ENCODE results near the gene IZUMO1.
"Not testable (repeated sequence)": the region's sequence is repeated elsewhere in the genome, so short reads cannot be mapped to it uniquely, and the experiment has no call there.

IZUMO1 gene

DNA sequence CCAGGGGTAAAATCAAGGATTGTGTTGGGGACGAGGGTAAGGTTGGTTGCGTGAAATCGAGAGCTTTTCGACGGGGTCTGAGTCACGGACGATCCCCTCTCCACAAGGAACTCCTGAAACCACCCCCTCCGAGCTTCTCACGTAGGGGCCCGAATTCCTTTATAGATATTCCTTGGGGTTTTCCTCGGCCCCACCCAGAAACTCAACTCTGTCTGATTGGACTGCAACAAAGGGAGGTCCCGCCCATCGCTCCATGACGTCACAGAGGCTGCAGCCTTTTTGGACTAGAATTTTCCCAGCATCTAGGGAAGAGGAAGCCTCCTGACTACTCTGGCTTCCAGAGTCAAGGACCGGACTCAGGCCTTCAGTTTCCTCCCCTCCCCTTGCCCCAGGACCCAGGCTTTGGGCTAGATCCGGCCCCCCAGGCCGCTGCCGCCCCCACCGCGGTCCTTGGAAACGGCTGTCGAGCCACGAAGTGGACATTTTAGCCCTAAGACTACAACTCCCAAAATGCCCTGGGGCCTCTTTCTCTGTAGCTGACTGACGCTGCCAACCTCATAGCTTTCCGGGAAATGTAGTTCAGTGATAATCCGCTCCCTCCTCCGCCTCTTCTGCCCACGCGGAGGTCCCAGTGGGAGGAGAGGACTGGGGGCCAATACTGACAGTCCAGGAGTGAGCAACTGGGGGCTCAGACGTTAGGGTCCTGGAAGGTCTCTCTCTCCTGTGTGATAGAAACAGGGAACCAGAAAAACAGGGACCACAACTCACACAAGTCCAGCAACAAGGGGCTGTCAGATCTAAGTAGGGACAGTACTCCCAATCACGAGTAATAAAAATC, at the start of gene IZUMO1:
Gene IZUMO1, minus strand, starts transcription at position 172 of the 838 bp plus-strand sequence. CDS start 1,050 bp downstream, outside the sequence.
- TF ChIP-seq, protein P1, sequence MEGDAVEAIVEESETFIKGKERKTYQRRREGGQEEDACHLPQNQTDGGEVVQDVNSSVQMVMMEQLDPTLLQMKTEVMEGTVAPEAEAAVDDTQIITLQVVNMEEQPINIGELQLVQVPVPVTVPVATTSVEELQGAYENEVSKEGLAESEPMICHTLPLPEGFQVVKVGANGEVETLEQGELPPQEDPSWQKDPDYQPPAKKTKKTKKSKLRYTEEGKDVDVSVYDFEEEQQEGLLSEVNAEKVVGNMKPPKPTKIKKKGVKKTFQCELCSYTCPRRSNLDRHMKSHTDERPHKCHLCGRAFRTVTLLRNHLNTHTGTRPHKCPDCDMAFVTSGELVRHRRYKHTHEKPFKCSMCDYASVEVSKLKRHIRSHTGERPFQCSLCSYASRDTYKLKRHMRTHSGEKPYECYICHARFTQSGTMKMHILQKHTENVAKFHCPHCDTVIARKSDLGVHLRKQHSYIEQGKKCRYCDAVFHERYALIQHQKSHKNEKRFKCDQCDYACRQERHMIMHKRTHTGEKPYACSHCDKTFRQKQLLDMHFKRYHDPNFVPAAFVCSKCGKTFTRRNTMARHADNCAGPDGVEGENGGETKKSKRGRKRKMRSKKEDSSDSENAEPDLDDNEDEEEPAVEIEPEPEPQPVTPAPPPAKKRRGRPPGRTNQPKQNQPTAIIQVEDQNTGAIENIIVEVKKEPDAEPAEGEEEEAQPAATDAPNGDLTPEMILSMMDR (IDR thresholded peaks at IDR 0.05; ENCODE audit: low read depth, low read length, missing control alignments), result no peak
- Histone ChIP-seq H3K36me3 (replicated peaks) (no peaks in the 10 kb centered on the region), H3K27me3 (replicated peaks) (no peaks in the 10 kb centered on the region), H3K4me3 (ENCODE audit: low read depth, low read length) (peak within 1 kb of the TSS; percentile 69), H3K27ac (peak within 1 kb of the TSS; percentile 93)
- in situ Hi-C loops (cut with HindIII; ENCODE audit: low pct_ligation_motif_present, low sequenced_read_pairs), result no loop called here
- peak; percentile 94 for DNase-seq

DNA sequence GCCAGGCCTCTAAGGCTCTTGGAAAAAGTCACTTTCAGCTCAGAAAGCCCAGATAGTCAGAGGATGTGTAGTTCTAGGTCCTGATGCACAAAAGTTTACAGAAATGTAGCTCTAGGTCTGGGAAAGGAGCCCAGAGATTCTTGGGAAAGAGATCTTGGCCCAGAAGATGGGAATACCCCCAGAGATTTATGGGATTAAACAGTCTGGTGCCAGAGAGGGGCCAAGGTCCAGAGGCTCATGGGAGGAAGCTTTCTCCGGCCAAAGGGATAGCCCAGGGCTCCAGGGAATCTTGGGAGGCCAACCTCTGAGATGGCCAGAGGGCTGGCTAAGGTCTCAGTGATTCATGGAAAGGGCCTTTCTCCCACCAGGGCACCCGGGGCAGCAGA, 49.0 kb upstream of the IZUMO1 start:
- no peak overlapping the region for H3K27ac ChIP-seq
- TF ChIP-seq, protein P1 (IDR thresholded peaks at IDR 0.05; ENCODE audit: low read depth, low read length, missing control alignments), result no peak

DNA sequence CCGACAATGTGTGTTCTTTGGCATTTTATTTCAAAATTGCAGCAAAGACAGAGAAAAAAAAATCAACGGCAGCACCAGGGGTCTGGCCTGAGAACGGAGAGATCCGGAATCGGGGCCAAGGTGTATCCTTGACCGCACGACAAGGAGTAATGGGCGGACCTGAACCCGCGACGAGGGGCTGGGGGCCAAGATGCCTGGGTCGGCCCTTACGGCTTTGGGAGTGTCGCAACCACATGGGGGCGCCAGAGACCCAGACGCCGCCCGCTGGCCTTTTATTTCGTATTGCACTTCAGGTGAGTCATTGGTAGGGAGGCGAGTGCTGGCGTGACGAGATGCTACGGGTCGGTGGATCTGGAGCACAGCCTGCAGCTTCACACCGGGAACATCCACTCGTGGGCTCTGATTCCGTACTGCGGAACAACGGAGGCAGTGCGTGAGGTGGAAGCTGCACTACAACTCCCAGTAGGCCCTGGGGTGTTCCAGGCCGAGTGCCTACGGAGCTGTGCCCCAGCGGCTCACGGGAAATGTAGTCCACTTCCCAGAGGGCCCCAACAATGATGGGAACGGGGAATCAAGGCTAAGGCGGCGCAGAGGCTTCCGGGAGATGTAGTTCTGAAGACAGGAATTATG, 48.5 kb upstream of the IZUMO1 start:
- TF ChIP-seq, protein P1 (IDR thresholded peaks at IDR 0.05; ENCODE audit: low read depth, low read length, missing control alignments), result peak; percentile 95
- Histone ChIP-seq H3K27ac (peak overlapping the region; percentile 36), H3K27me3 (replicated peaks) (no peaks in the 10 kb centered on the region), H3K36me3 (replicated peaks) (no peaks in the 10 kb centered on the region), H3K4me3 (ENCODE audit: low read depth, low read length) (peak overlapping the region; percentile 67)
- in situ Hi-C loops (cut with HindIII; ENCODE audit: low pct_ligation_motif_present, low sequenced_read_pairs), result loop anchor here (10.0 kb wide), 1 partner anchor 50 kb away; no protein-coding TSS in a partner anchor
- peak; percentile 93 for DNase-seq

More for the DNA sequence above, 49.0 kb upstream of the IZUMO1 start:
- Histone ChIP-seq H3K36me3 (replicated peaks) (no peaks in the 10 kb centered on the region), H3K27me3 (replicated peaks) (no peaks in the 10 kb centered on the region), H3K4me3 (ENCODE audit: low read depth, low read length) (no peak overlapping the region)
- no peak for DNase-seq
- in situ Hi-C loops (cut with HindIII; ENCODE audit: low pct_ligation_motif_present, low sequenced_read_pairs), result loop anchor here (10.0 kb wide), 1 partner anchor 49 kb away; no protein-coding TSS in a partner anchor

DNA sequence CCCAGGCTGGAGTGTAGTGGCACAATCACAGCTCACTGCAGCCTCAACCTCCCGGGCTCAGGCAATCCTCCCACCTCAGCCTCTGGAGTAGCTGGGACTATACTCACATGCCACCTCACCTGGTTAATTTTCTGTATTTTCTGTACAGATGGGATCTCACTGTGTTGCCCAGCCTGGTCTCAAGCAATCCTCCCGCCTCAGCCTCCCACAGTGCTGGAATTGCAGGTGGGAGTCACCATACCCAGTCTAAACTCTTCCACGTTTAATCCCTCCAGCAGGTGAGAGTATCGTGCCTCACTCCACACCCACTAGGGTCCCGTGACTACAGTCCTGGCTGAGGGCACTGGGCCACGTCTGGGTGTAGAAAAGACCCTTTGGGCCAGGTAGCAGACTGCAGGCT, 47.6 kb upstream of the IZUMO1 start:
- Histone ChIP-seq H3K36me3 (replicated peaks) (no peaks in the 10 kb centered on the region), H3K4me3 (ENCODE audit: low read depth, low read length) (no peak overlapping the region), H3K27me3 (replicated peaks) (no peaks in the 10 kb centered on the region), H3K27ac (no peak overlapping the region)
- no peak for DNase-seq
- in situ Hi-C loops (cut with HindIII; ENCODE audit: low pct_ligation_motif_present, low sequenced_read_pairs), result loop anchor here (10.0 kb wide), 1 partner anchor 51 kb away; no protein-coding TSS in a partner anchor
- TF ChIP-seq, protein P1 (IDR thresholded peaks at IDR 0.05; ENCODE audit: low read depth, low read length, missing control alignments), result no peak

DNA sequence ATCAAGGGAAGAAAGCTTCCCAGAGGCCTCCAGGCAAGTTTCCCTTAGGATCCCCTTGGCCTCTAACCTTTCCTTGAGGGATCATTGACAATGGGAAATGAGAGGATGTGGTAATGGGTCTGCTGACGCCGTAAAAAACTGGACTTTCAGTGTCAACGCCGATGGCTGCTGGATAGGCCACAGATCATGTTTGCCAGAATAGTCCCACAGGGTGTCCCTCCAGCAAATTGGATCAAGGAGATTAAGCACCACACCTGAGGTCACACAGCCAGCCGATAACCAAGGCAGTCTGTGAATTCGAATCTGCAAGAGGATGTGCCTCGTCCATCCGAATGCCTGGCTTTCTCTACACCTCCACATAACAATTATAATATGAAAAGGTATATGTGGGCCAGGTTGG, 46.6 kb upstream of the IZUMO1 start:
- no peak overlapping the region for H3K27ac ChIP-seq
- H3K4me3 ChIP-seq (ENCODE audit: low read depth, low read length), result no peak overlapping the region

DNA sequence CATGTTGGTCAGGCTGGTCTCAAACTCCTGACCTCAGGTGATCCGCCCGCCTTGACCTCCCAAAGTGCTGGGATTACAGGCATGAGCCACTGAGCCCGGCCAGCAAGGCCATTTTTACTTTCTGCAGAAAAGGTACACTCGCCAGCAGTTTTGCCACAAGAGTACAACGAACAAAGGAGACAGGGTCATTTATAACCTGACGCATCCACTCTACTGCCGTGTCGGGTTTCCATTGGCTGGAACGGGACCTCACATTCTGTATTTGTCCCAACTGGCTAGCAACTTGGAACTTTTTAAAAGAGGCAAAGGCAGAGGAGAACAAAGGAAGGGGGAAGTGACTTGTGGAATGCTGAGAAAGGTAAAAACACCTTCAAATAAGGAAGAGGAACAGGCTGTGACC, 40.6 kb upstream of the IZUMO1 start:
- DNase-seq; H3K4me3 ChIP-seq (ENCODE audit: low read depth, low read length); H3K27me3 ChIP-seq (replicated peaks); in situ Hi-C loops (cut with HindIII; ENCODE audit: low pct_ligation_motif_present, low sequenced_read_pairs); H3K27ac ChIP-seq; H3K36me3 ChIP-seq (replicated peaks): not testable (repeated sequence)

More for the DNA sequence above, 46.6 kb upstream of the IZUMO1 start:
- in situ Hi-C loops (cut with HindIII; ENCODE audit: low pct_ligation_motif_present, low sequenced_read_pairs), result loop anchor here (10.0 kb wide), 1 partner anchor 52 kb away; no protein-coding TSS in a partner anchor
- DNase-seq, result no peak
- no peaks in the 10 kb centered on the region for H3K27me3 ChIP-seq (replicated peaks)
- H3K36me3 ChIP-seq (replicated peaks), result no peaks in the 10 kb centered on the region
- TF ChIP-seq, protein P1 (IDR thresholded peaks at IDR 0.05; ENCODE audit: low read depth, low read length, missing control alignments), result no peak

DNA sequence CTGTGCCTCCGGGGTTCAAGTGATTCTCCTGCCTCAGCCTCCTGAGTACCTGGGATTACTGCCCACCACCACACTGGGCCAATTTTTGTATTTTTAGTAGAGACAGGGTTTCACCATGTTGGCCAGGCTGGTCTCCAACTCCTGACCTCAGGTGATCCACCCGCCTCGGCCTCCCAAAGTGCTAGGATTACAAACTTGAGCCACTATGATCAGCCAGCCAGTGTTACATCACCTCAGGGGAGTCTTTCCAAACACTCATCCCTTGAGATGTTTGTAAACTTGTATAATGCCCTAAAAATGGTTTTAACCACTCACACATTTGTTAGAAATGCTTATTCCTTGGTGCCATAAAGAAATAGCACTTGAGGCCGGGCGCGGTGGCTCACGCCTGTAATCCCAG, 39.7 kb upstream of the IZUMO1 start:
- in situ Hi-C loops (cut with HindIII; ENCODE audit: low pct_ligation_motif_present, low sequenced_read_pairs); H3K36me3 ChIP-seq (replicated peaks); H3K27me3 ChIP-seq (replicated peaks); H3K27ac ChIP-seq; DNase-seq; H3K4me3 ChIP-seq (ENCODE audit: low read depth, low read length): not testable (repeated sequence)

All from brain microvascular endothelial cell (primary cell).